ELF-1 (cell line): ENCODE results near the gene CREB3L4.

Experiments used
- DNase-seq: peaks from one replicate; pipeline ENCODE4 v3.0.0-alpha.2; 2016; ENCODE audit warnings: low read depth, low spot score

CREB3L4 gene

DNA sequence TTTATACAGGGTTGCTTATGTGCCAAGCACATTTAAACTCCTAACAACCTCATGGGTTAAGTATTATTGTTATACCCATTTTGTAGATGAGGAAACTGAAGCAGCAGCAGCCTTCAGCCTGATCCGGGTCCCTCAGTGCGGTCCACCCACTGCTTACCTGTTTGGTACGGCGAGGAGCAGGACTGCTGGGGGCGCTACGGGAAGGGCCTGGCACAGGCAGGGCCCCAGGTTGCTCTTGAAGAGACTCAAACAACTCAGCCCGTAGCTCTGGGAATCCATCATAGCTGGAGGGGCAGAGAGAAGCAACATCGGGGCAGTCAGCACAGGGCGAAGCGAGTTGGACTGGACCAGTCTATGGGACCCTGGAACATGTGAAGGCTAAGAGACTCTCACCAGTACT, 30.4 kb upstream of the CREB3L4 start:
- DNase-seq: no peak

GRCh38 chr1:153938996-153939395, 28.7 kb upstream of the CREB3L4 start:
- no peak for DNase-seq

- DNase-seq: no peak
Measured at GRCh38 chr1:153939476-153939875, 28.2 kb upstream of the CREB3L4 start.

DNA sequence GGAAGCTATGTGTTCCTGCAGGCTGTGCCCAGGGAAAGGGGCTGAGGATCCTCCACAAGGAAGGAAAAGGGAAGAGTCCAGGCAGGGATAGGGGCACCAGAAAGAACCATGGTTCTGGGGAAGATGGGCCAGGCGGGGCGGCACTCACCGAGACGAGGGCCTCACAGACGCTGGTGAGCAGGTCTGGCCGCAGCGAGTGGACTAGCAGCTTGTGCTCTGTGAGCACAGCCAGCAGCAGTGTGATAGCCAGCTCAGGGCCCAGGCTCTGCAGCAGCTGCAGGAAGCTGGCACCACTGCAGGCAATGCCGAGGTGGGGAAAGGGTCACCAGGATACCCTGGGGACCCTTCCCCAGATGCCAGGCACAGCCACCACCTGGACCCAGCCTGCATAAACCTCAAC, 26.9 kb upstream of the CREB3L4 start:
- no peak for DNase-seq

GRCh38 chr1:153941826-153942725, 25.6 kb upstream of the CREB3L4 start:
- no peak for DNase-seq

DNA sequence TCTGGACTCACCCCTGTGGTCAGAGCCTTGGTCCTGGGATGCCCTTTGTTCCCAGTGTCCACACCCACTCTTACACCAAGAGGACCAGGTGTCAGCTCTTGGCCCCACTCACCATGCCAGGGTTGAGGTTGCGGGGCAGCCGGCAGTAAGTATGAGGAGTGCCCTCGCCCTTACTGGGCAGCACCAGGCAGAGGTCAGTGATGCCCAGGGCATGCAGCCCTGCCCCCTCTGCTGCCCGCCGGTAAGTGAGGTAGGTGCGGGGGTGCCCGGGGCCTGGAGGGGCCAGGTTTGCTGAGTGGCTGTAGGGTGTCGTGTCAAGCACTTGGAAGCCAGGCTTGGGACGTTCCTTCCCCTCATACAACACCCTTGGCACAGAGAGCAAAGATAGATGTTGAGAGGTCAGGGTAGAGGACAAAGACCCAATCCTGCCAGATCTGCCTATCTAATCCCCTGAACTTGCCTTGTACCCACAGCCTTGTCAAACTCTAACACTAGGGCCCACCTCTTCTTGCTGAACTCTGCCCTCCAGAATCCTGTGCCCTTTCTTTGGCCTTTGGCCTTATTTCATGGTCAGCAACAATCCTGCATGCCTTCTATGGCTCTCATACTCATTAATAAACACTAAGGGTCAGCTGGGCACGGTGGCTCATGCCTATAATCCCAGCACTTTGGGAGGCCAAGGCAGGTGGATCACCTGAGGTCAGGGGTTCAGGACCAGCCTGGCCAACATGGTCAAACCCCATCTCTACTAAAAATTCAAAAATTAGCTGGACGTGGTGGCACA, 24.7 kb upstream of the CREB3L4 start:
- no peak for DNase-seq

GRCh38 chr1:153944005-153944826, 23.5 kb upstream of the CREB3L4 start:
- no peak for DNase-seq

DNA sequence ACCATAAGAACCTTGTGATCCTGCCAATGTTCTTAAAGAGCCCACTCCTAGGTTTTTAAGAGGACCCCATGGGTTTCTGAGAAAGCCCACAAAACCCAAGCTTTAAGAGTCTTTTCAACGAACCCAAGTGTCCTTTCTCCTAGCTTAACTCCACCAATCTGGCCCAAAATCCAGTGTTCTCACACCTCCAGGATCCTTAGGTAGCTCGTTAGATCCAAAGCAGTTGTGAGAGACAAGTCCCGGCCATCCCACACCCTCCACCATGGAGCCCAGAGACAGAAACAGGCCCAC, 22.9 kb upstream of the CREB3L4 start:
- DNase-seq: no peak

DNA sequence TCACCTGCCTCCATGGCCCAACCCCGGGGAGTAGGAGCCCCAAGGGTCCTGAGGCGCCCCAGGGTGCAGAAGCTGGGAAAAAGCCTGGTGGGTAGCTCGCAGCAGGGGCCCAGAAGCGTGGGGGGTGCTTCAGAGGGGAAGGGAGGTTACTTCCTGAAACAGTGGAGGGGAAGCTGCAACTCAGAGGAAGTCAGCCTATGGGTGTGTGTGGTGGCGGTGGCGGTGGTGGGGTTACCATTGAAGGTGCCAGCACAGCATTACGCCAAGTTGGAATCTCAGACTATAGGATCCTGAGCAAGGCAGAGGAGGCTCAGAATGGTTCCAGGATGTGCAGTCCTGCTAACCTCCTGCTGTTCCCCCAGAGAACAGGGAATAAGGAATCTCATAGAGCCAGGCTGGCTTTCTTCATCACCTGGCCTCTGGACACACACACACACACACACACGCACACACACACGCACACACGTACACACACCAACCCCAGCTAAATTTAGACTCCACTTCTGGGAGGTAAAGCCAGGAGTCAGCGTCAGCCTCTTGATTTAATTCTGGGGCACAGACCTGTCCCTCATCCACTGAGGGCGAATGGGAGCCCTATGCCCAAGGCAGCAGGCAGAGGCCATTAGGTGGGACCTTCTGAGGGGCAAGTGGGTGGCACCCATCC, 22.4 kb upstream of the CREB3L4 start:
- DNase-seq: no peak

- peak; percentile 60 for DNase-seq
Measured at GRCh38 chr1:153945795-153946621, 21.7 kb upstream of the CREB3L4 start.

DNA sequence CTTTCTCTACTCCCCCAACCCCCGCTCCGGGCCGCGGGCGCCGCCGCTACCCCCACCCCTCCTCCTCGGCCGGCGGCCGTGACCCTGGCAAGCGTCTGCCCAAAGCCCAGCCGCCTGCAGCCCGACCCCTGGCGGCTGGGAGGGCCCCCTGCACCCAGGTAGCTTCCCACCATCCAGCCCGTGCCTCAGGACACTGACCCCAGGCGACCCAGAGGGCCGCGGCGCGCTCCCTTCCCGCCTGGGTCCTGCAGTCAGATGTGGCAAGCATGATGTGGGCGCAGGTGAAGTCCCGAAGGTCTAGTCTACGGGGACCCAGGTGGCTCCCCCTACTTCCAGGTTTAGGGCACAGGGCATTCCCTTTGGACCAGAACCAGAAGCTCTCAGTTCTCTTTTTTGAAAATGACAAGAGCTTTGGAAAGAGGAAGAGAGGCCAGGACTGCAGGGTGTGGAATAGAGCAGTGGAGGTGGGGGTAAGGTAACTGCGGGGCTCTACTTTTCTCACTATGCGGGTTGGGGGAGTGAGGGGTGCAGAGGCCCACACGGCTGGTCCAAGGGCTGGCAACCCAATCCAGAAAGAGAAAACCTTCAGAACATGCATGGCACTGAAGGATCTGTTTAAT, 21.0 kb upstream of the CREB3L4 start, which contains the start of gene DENND4B:
TSS of gene DENND4B (minus strand) at position 97 of the 620 bp plus-strand sequence. CDS start 2,344 bp downstream, outside the sequence.
- peak; percentile 92 for DNase-seq

- DNase-seq: no peak
Measured at GRCh38 chr1:153951183-153951582, 16.5 kb upstream of the CREB3L4 start.

GRCh38 chr1:153951801-153952200, 15.9 kb upstream of the CREB3L4 start:
- DNase-seq: no peak

GRCh38 chr1:153953859-153954365, 13.8 kb upstream of the CREB3L4 start:
- DNase-seq: no peak

DNA sequence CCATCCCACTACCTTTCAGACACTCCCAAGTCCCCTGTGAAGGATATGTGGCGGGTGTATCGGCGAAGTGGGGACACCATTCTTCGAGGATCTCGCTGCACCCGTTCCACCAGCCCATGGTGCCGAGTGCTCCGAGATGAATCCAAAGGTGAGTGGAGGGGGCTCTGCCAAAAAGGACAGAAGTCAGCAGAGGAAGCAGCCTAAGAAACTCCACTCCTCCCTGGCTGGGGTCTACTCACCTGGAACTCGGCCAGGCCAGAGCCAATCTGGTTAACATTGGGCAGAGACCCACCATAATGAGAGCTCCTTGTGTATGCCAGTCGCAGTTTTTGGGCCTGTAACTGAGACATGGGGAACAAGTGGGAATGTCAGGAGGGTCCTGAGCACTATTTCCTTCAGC, 12.9 kb upstream of the CREB3L4 start:
- DNase-seq: no peak

- DNase-seq: no peak
Measured at GRCh38 chr1:153956997-153957715, 10.5 kb upstream of the CREB3L4 start.

- DNase-seq: no peak
Measured at GRCh38 chr1:153957744-153958110, 10.0 kb upstream of the CREB3L4 start.

GRCh38 chr1:153958111-153958960, 9.4 kb upstream of the CREB3L4 start, which contains the start of gene CRTC2:
Gene CRTC2, minus strand, starts transcription at chr1:153958612. Its CDS starts 115 bp downstream, at chr1:153958497.
- DNase-seq: peak; percentile 99
